Stimulated activated CD4-positive, alpha-beta T cell treated with anti-CD3 and anti-CD28 coated beads, Interleukin-1b, Interleukin-23, amount 100 ng/mL, for 48 hours (primary cell): ENCODE data around the gene PTPRD.
"Not testable (repeated sequence)": the region's sequence is repeated elsewhere in the genome, so short reads cannot be mapped to it uniquely, and the experiment has no call there.

Experiments
- DNase-seq: peaks from one replicate; pipeline ENCODE4 v3.0.0-alpha.2; 2020

Gene PTPRD

DNA sequence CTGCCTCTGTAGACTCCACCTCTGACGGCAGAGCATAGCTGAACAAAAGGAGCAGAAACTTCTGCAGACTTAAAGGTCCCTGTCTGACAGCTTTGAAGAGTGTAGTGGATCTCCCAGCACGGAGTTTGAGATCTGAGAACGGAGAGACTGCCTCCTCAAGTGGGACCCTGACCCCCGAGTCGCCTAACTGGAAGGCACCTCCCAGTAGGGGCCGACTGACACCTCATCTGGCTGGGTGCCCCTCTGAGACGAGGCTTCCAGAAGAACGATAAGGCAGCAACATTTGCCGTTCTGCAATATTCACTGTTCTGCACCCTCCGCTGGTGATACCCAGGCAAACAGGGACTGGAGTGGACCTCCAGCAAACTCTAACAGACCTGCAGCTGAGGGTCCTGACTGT is 1186.3 kb downstream of the PTPRD start:
- not testable (repeated sequence) for DNase-seq

DNA sequence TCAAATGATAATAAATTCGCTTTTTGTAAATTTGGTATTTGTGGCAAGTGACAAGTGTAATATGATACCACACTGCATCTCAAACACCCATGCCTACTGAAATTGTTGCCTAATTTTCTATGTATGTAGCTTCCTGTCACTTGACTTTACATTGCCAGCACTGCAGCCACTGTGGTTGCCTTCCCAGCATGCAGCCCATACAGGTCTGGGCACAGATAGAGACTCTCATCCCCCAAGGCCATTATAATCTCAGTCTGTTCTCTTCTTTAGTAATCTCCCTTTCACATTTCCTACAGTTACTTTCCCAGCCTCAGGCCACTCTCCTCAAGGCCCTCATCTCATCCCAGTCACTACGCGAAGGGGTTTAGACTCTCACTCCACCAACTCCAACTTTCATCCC is 1200.6 kb downstream of the PTPRD start:
- DNase-seq, result no peak

DNA sequence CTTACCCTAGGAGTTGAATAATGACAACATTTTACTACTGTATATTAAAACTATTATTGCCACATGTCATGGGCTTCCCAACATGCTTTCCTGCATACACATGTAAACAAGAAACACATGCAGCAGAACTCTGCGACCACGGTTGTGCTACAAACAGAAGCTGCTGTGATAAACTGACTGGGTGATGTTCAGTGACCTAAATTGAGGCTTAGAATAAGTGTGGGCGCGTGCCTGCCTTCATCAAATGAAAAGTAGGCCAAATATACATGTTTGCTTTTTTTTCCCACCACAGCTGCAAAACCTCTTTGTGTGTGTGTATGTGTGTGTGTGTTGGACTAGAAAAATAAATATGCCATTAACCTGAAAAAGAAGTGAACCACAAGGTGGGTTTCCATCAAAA is 1202.1 kb downstream of the PTPRD start:
- no peak for DNase-seq

GRCh38 chr9:9399982-9400381 is 1212.8 kb downstream of the PTPRD start:
- no peak for DNase-seq

DNA sequence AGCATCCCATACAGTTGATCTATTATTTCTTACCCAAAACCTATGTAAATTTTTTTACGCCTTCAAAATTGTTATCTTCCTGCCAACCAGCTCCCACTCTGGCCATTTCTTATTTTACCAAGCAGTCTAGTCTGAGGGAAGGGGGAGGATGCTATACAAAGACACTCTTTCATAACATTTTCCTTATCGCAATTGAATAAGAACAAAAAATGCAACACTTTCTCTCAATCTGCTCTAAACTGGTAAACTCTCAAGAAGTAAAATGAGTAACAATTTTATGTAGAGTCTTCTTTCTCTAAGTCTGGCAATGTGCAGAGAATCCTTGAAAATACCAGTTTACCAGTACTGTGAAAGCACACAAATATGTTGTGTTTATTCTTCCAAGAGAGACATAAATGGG is 1216.3 kb downstream of the PTPRD start:
- no peak for DNase-seq

DNA sequence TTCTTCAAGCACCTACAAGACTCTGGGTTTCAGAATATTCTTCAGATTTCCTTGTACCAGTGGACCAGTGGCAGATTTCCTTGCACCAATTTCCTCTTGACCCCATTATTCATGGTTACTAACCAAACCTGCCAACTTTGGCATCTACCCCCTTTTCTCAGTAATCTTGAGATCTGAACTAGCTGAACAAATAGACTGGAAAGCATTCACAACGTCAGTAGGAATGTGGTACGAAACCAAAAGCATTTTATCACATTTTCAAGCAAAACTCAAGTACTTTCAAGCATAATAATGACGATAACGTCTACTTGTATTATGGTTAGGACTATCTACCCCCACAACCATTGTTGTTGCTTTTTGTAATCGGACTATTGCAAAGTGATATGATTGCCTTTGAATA is 1217.3 kb downstream of the PTPRD start:
- DNase-seq, result no peak

GRCh38 chr9:9392755-9393154 is 1220.0 kb downstream of the PTPRD start:
- no peak for DNase-seq

DNA sequence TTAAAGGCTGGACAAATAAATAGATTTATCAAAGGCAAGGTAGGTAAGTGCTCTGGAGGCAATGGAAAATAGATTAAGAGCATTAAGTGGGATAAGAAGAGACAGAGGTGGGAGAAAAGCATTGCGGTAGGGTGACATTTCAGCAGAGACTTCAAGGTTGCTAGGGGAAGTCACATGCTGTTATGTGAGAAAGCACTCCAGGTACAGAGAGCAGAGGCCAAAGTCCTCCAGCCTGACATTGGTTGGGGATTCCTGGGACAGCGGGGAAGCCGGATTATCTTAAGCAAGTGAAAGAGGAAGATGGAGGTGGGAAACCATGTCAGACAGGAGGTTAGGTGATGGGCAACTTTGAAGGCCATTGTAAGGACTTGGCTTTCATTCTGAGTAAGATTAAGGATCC is 1222.9 kb downstream of the PTPRD start:
- DNase-seq, result no peak

DNA sequence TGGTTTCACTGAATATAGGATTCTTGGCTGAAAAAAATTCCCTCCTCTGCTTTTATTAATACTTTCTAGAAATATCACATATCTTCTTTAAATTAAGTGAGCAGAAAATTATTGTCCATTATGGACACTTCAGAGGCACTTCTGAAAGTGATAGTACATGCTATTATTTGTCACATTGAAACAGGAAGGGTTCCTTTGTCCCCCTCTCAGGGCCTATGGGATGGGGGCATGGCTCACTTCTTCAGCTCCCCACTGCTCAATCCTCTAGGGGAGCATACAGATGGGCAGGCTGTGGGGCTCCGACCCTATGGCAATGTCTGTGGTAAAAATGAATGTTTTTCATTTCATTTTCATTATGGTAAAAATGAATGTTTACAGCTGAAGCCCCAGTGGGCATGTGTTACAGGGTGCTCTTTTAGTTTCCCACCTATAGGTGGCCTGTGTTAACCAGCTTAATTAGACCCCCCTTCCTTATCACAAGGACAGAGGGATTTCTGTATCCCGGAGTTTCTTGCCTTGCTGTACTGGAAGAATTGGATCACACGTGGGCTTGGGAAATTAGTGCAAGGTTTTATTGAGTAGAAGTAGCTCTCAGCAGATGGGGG is 1225.2 kb downstream of the PTPRD start:
- no peak for DNase-seq

GRCh38 chr9:9362332-9362731 is 1250.5 kb downstream of the PTPRD start:
- no peak for DNase-seq

- DNase-seq, result no peak
These were observed 1259.8 kb downstream of the PTPRD start for GRCh38 chr9:9352877-9353481.

DNA sequence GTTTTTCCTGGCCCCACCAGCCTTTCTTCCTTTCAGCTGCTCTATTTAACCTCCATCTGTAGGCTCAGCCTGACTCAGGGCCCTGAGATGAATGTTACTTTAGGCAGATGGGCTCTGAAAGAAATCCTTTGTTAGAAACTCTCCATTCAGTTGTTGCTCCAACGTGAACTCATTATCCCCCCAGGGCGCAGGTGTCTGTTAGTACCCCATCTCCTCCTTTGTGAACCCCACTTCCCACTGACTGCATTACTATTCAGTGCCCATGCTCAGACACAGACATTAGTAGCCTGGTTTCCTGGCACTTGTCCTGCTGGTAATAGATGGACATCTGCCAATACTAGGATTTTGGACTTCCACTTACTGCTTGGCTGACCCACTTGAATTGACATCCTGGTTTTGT is 1271.6 kb downstream of the PTPRD start:
- DNase-seq, result no peak

GRCh38 chr9:9337129-9337528 is 1275.7 kb downstream of the PTPRD start:
- DNase-seq, result no peak

GRCh38 chr9:9326749-9327148 is 1286.1 kb downstream of the PTPRD start:
- no peak for DNase-seq

DNA sequence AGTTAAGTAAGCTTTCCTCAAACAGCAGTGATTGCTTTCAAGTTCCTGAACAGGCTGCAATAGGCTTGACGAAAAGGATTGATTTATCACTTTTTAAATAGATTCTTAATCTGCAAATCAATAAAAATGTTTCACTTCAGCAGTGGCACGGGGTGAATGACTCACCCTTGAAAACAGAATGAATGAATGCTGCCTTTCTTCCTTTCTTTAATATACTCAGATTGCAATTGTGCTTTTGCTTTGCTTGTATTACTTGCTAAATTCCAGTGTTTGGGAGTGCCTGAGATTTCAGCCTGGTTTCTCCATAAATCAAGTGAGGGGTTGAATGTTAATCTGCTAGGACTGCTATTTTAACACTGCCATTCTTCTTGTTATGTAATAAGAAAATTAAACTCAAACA is 1293.8 kb downstream of the PTPRD start:
- no peak for DNase-seq

DNA sequence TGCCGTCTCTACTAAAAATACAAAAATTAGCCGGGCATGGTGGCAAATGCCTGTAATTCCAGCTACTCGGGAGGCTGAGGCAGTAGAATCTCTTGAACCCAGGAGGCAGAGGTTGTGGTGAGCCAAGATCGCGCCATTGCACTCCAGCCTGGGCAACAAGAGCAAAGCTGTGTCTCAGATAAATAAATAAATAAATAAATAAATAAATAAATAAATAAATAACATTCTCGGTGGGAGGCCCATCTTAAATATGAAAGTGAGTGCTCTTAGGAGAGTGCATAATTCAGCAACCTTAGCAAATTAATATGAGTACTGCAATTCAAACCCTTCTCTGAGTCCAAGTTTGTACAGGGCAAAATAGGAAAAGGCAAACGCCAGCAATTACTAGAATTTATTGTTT is 1302.1 kb downstream of the PTPRD start:
- not testable (repeated sequence) for DNase-seq

GRCh38 chr9:9305600-9305999 is 1307.2 kb downstream of the PTPRD start:
- DNase-seq, result no peak

- DNase-seq, result no peak
These were observed 1313.7 kb downstream of the PTPRD start for GRCh38 chr9:9299134-9299533.

- no peak for DNase-seq
These were observed 1326.8 kb downstream of the PTPRD start for GRCh38 chr9:9286001-9286400.

GRCh38 chr9:9284201-9284600 is 1328.6 kb downstream of the PTPRD start:
- DNase-seq, result no peak

- no peak for DNase-seq
These were observed 1329.4 kb downstream of the PTPRD start for GRCh38 chr9:9283159-9283986.

GRCh38 chr9:9275601-9276000 is 1337.2 kb downstream of the PTPRD start:
- no peak for DNase-seq

DNA sequence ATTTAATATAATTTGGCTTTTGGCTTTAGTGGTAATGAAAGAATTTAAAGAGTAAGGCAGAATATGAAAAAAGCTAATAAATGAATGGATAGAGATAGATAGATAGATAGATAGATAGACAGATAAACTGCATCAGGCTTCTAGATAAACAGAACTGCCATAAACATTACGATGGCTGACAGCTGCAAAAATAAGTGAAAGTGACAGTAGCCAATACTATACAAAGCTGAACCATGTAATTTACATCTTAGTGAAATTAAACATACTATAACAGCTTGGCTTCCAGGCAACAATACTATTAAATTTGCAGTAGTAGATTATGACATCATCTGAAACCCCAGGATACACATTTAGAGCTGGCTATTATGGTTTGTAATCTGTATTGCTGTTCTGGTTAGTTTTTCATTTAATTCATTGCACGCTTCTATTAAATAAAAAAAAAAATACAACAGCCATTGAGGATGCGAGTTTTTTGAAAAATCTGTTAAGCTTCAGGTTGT is 1354.8 kb downstream of the PTPRD start:
- DNase-seq, result no peak

DNA sequence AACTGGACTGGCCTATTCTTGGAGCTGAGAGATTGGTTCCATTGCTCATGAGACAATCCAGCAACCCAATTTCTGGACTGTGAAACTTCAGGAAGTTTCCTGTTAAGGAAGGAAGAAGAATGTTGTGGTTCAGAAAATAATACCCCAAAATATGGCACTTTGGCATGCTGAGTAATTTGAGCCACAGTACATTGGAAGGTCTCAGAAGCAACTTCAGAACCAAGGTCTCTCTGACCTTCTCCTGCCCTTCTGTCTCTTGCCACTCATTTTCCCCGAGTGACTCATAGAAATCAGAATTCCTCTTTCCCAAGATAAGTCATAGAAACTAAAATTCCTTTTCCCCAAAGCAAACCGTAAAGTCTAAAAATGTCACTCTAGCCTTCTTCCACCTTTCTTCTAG is 1366.1 kb downstream of the PTPRD start:
- no peak for DNase-seq
